Mesothelial cell of epicardium (in vitro differentiated cells): ENCODE results near the gene CERS1. TPM values are rescaled to one million over a fixed set of nuclear protein-coding genes. Genes with fewer than 3 reads are reported as not detected.

Source experiments
- DNase-seq, 2 experiments: peaks; one replicate each; pipeline ENCODE4 v3.0.0; 2021; ENCODE audit warnings: low spot score in 2 of 2; ENCODE audit not compliant: unreplicated experiment in 2 of 2
- H3K27ac Mint-ChIP-seq: 2 replicates; pipeline ENCODE4 v1.8.0; 2021; ENCODE audit warnings: mixed read lengths
- H3K27me3 Mint-ChIP-seq: 2 replicates; pipeline ENCODE4 v1.8.0; 2021; ENCODE audit warnings: low read depth, mixed read lengths
- H3K36me3 Mint-ChIP-seq: 2 replicates; pipeline ENCODE4 v1.8.0; 2021; ENCODE audit warnings: mixed read lengths
- H3K4me1 Mint-ChIP-seq: 2 replicates; pipeline ENCODE4 v1.8.0; 2021; ENCODE audit warnings: mixed read lengths
- H3K4me3 Mint-ChIP-seq: 2 replicates; pipeline ENCODE4 v1.8.0; 2021; ENCODE audit warnings: mild to moderate bottlenecking, moderate library complexity, mixed read lengths
- H3K9me3 Mint-ChIP-seq: 2 replicates; pipeline ENCODE4 v1.8.0; 2021; ENCODE audit warnings: mixed read lengths
- CTCF ChIP-seq: fragments of 200-600 bp; sonication (generic); IDR thresholded peaks from one replicate; pipeline ENCODE4 v1.5.0; 2021; ENCODE audit warnings: antibody characterized with exemption; ENCODE audit not compliant: unreplicated experiment
- total RNA-seq: library from RNA; stranded (reverse); gene quantifications from 3 replicates; pipeline ENCODE4 v1.2.1, GENCODE V29; 2021

The CERS1 gene
- total RNA-seq, 1 donor from 2014 or later = 8.5 TPM

DNA sequence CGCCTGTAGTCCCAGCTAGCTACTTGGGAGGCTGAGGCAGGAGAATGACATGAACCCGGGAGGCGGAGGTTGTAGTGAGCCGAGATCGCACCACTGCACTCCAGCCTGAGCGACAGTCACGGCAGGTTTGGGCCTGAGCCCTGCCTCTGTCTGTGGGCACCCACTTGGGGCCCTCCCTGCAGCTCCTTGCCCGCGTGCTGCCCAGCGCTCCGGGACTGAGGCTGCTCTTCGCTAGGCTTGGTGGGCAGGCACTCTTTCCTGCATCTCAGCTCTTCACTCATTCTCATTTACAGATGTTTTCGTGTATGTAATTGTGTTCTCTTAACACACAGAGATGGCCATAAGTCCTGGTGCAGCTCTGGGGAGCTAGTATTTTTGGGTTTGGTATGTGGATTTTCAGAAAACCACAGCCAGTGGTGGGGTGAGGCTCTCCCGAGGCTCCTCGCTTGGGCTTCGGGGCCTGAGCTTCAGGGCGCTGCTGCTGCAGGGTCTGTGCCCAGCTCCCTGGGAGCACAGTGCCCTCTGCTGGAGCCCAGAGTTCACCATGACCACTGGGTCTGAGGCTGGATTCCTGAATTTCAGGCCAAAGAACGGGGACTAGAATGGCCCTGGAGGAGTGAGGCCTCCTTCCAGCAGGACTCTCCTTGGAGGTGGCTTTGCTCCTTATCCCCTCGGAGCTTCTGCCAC is 49.0 kb downstream of the CERS1 start:
- Mint-ChIP-seq H3K4me3 (no peak overlapping the region), H3K27me3 (no peaks in the 10 kb centered on the region), H3K27ac (peak overlapping the region; percentile 86), H3K36me3 (peaks cover 15% of the 10 kb centered on the region), H3K9me3 (no peaks in the 10 kb centered on the region), H3K4me1 (peaks cover 30% of the 10 kb centered on the region)
- peak; percentile 54 for TF ChIP-seq CTCF
- DNase-seq = peak in 1 of 2 experiments; percentile 79

DNA sequence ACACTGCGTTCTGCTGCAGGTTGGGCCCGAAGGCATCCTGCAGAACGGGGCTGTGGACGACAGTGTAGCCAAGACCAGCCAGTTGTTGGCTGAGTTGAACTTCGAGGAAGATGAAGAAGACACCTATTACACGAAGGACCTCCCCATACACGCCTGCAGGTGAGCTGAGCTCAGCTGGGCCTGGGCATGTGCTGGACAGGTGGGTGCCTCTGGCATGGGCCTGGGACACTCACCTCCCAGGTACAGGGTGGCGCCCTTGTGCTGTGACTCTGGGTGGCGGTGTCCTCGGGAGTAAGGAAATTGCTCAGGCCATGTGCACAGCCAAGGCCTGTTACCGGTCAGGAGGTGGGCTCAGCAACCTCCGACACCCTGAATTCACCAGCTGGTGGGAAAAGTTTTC is 50.0 kb downstream of the CERS1 start:
- no peak for TF ChIP-seq CTCF
- peaks cover 33% of the 10 kb centered on the region for H3K4me1 Mint-ChIP-seq
- H3K9me3 Mint-ChIP-seq = no peaks in the 10 kb centered on the region
- H3K4me3 Mint-ChIP-seq = no peak overlapping the region
- H3K27ac Mint-ChIP-seq = no peak overlapping the region
- H3K36me3 Mint-ChIP-seq = peaks cover 12% of the 10 kb centered on the region
- no peak for DNase-seq
- no peaks in the 10 kb centered on the region for H3K27me3 Mint-ChIP-seq

DNA sequence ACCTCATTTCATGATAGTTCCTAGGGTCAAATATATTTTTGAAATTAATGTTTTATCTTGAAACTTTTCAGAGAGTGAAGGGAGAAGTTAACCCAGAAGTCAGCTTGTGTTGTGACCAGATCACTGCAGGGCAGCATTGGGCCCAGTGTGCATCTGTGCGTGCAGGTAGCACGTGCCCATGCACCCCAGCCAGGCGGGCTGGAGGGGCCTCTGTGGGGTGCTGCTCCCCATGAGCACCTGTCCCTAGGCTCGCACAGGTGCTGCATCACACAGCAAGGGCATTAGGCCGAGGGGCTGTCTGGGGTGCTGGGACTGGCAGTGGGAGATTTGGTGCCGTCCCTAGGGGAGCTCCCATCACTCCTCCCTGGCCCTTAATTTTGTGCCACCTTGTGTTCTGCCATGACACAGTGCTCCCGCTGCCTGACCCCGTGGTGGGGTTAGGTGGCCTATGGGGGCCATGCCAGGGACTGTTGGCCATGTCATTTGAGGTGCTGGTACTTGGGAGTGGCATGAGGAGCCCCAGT is 51.1 kb downstream of the CERS1 start:
- TF ChIP-seq CTCF = no peak
- H3K4me3 Mint-ChIP-seq = no peak overlapping the region
- no peaks in the 10 kb centered on the region for H3K9me3 Mint-ChIP-seq
- no peak for DNase-seq
- H3K4me1 Mint-ChIP-seq = peaks cover 29% of the 10 kb centered on the region
- no peaks in the 10 kb centered on the region for H3K27me3 Mint-ChIP-seq
- H3K36me3 Mint-ChIP-seq = peaks cover 8% of the 10 kb centered on the region
- no peak overlapping the region for H3K27ac Mint-ChIP-seq

GRCh38 chr19:18843960-18844359 is 52.0 kb downstream of the CERS1 start:
- no peak overlapping the region for H3K27ac Mint-ChIP-seq
- H3K4me1 Mint-ChIP-seq = peaks cover 21% of the 10 kb centered on the region

GRCh38 chr19:18842166-18842565 is 53.8 kb downstream of the CERS1 start:
- H3K36me3 Mint-ChIP-seq = peaks cover 5% of the 10 kb centered on the region
- H3K27ac Mint-ChIP-seq = peak overlapping the region; percentile 88
- no peak overlapping the region for H3K4me3 Mint-ChIP-seq
- no peaks in the 10 kb centered on the region for H3K27me3 Mint-ChIP-seq
- no peak for DNase-seq
- peaks cover 12% of the 10 kb centered on the region for H3K4me1 Mint-ChIP-seq
- no peaks in the 10 kb centered on the region for H3K9me3 Mint-ChIP-seq
- TF ChIP-seq CTCF = no peak

More at GRCh38 chr19:18843960-18844359, 52.0 kb downstream of the CERS1 start:
- Mint-ChIP-seq H3K36me3 (peaks cover 4% of the 10 kb centered on the region), H3K27me3 (no peaks in the 10 kb centered on the region), H3K4me3 (no peak overlapping the region), H3K9me3 (no peaks in the 10 kb centered on the region)
- DNase-seq = no peak
- no peak for TF ChIP-seq CTCF
